HG03439 (cell line): ENCODE data around the gene ZNF628.
"Not testable (repeated sequence)": the region's sequence is repeated elsewhere in the genome, so short reads cannot be mapped to it uniquely, and the experiment has no call there.

Experiments
- ATAC-seq: cut with Tn5 transposase; IDR thresholded peaks from one replicate; pipeline ENCODE4 v1.9.1; 2021; ENCODE audit warnings: mild to moderate bottlenecking, moderate library complexity; ENCODE audit not compliant: unreplicated experiment

ZNF628 gene

DNA sequence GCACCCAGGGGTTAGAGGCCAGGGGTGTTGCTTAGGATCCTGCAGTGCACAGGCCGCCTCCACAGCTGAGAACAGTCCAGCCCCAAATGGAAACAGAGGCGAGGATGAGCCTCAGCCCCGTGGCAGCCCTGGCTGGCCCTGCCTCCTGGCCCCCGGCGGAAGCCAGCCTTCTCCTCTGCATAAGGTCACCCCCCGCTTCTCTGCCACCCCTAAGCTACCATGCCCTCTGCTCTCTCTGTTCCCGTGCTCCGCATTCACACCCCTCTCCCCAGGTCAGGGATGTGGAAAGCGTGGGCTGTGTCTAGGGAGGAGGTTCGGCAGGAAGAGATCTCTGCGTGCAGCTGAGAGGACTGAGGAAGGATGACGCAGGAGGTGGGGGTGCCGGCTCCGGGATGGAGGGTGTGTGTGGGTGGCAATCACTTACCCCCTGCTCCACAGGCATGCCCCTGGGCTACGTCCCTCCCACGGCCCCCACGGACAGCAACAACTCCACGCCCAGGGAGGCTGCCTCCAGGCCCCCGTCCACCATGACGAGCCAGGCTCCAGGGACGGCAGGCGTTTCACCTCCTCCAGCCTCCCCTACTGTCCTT lies 17.9 kb downstream of the ZNF628 start:
- no peak for ATAC-seq

DNA sequence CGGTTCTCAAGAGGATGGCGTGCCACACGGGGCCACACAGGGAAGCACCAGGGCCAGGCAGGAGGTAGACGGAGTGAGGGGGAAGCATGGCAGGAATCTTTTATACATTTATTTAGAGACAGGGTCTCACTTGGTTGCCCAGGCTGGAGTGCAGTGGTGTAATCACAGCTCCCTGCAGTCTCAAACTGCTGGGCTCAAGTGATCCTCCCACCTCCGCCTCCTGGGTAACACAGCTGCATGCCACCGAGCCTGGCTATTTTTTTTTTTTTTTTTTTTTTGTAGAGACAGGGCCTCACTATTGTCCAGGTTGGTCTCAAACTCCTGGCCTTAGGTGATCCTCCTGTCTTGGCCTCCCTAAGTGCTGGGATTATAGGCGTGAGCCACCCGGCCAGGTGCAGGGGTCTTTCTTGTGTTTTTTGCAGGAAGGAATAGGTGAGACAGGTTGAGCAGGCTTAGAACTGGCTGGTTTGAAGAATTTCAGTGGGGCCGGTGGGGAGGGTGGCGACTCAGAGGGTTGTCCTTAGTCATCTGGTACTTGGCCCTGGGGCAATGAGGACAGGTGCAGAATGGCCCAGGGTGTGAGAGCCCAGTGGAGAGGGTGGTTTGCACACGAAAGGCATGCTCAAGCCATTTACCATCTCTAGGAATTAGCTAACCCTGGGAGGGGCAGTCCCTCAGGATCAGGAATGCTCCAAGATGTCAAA lies 19.4 kb downstream of the ZNF628 start:
- ATAC-seq = no peak

DNA sequence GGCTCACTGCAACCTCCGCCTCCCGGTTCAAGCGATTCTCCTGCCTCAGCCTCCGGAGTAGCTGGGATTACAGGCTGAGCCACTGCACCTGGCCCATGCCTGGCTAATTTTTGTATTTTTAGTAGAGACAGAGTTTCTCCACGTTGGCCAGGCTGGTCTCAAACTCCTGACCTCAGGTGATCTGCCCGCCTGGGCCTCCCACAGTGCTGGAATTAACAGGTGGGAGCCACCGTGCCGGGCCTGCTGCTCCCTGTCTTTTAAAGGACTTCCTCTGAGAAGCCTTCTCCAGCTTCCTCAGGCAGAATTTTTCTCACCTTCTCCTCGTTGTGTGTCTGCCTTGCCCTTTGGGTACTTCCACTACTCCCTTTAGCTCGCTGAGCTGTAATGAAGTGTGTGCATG lies 20.4 kb downstream of the ZNF628 start:
- not testable (repeated sequence) for ATAC-seq

DNA sequence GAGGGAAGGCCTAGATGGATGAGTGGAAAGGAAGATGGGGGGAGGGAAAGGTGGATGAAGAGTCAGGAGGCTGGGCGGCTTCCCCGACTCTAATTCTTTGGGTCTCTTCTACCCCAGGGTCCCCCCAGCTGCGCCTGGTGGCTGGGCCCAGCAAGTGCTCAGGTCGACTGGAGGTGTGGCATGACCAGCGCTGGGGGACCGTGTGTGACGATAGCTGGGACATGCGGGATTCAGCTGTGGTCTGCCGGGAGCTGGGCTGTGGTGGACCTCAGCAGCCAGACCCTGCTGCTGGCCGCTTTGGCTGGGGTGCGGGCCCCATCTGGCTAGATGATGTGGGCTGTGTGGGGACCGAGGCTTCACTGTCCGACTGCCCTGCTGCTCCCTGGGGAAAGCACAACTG lies 21.3 kb downstream of the ZNF628 start:
- no peak for ATAC-seq

DNA sequence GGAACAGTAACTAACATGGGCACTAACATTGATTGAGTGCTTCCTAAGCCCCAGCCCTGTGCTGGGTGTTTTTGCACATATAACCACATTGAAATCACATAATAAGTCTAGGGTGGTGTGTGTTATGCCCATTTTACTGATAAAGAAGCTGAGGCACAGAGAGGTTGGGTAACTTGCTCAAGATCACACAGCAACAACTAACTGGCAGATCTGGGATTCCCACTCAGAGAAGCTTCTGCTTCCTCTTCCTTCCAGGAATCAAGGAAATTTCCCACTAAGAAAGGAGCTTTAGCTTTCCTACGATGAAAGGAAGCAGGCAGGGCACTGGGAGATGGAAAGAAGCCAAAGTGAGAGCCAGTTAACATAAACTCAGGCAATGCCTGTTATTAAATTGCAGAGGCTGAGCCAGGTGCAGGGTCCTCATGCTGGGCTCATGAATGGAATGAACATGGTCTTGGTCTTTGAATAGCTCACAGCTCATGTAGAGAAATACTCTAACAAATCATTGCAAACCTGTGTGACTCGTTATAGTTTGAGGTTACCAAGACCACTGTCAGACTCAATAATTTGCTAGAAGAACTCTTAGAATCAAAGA lies 21.9 kb downstream of the ZNF628 start:
- ATAC-seq = no peak

DNA sequence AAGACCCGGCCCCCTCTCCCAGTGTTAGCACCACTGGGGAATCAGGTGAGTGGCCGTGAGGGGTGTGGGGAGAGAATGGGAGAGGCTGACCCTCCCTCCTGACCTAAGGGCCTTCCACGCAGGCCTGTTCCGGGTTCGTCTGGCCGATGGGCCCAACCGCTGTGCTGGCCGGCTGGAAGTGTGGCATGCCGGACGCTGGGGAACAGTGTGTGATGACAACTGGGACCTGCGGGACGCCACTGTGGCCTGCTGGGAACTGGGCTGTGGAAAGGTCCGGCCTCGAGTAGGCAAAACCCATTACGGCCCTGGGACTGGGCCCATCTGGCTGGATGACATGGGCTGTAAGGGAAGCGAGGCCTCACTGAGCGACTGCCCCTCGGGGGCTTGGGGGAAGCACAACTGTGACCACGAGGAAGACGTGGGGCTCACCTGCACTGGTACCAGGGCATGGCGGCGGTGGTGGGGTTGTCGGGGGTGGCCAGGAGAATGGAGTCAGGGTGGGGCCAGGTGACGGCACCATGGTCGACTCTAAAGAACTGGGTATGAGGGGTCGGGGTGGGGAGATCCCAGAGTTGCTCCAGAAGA lies 24.0 kb downstream of the ZNF628 start:
- ATAC-seq = no peak

DNA sequence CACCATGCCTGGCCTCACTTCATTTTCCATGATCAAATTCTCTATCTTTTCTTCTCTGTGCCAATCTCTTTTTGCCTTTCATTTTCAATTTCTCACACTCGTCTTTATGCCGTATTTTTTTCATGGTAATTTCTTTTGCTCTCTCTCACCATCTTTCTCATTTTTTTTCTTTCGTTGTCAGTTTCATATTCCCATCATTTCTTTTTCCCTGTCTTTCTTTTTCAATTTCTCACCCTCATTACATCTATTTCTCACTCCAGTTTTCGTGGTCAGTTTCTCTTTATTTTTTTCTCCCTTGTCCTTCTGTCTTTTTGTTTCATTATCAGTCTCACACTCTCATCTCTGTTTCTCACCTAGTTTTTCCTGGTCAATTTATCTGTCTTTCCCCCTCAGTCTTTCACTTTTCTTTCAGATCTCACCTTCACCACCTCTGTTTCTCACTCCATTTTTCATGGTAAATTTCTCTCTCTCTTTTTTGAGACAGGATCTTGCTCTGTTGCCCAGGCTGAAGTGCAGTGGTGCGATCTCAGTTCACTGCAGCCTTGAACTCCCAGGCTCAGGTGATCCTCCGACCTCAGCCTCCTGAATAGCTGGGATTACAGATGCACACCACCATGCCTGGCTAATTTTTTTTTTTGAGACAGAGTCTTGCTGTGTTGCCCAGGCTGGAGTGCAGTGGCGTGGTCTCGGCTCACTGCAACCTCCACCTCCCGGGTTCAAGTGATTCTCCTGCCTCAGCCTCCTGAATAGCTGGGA lies 26.0 kb downstream of the ZNF628 start:
- ATAC-seq = no peak

DNA sequence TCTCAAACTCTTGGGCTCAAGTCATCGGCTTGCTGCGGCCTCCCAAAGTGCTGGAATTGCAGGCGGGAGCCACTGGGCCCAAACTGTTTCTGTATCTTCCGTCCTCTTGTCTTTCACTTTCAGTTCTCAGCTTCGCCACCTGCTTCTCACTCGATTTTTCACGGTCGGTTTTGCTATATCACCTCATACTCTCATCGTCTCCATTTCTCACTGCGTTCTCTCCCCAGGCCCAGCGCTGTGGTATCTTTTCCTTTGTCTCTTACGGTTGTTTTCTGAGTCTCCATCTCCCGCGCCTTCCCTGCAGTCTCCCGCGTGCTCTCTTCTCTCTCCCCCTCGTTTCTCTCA lies 26.7 kb downstream of the ZNF628 start:
- ATAC-seq = no peak

DNA sequence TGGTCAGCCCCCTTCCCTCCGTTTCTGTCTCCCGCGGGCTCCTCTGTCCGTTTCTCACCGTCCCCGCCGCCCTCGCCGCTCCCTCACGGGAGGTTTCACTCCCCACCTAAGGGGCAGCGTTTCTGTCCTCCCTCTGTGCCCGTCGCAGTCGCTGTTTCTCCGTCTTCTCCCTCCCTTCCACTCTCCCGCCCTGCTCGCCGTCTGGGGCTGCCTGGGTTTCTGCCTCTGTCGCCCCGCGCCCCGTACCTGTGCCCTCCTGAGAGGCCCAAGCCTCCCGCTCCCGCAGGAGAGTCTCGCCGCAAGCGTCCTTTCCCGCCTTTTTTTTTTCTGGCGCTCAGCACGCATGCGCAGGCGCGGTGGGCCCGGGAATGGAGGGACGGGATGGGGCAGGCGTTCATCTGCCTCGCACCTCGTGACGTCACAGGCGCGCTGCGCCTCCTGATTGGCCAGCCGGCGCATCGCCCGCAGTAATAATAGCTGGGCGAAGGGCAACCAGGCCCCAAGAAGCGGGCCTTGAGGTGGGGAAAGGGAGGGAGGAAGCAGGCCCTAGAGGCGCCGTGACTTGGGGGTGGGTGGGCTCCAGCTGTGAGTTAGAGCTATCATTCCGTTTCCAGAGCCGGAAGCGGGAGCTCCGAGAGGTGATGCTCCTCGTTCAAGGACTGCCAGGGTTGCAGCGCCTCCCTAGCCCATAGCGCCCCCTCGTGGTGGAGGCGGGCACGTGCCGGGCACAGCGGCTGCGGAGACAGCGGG lies 27.3 kb downstream of the ZNF628 start:
- peak; percentile 90 for ATAC-seq

DNA sequence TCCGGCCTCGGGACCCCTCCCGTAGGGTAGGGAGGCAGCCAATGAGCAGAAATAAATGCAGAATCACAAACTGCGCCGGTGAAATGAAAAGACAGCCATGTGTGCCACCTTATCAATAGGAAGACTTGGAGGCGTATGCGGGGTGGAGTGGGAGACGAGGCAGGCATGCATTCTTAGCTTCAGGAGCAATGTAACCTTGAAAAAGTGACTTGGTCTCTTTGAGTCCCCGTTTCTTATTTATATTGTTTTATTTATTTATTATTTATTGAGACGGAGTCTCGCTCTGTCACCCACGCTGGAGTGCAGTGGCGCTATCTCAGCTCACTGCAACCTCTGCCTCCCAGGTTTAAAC lies 27.8 kb downstream of the ZNF628 start:
- peak; percentile 4 for ATAC-seq

DNA sequence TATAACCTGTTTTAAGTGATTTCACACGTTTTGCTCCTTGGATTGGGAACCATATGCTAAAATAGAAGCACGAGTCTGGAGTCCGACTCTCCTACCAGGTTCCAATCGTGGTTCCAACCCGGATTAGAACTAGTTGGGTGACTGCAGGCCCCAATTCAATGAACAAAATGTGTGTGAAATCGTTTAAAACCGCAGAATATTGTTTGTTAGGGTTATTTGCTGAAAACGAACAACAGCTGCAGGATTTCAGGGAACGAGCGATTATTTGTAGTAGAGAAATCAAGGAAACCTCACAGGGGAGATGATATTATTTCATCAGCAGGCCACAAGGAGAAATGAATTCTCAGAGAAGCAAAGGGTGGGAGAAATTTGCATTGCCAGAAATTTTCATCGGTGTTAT lies 28.6 kb downstream of the ZNF628 start:
- ATAC-seq = no peak

DNA sequence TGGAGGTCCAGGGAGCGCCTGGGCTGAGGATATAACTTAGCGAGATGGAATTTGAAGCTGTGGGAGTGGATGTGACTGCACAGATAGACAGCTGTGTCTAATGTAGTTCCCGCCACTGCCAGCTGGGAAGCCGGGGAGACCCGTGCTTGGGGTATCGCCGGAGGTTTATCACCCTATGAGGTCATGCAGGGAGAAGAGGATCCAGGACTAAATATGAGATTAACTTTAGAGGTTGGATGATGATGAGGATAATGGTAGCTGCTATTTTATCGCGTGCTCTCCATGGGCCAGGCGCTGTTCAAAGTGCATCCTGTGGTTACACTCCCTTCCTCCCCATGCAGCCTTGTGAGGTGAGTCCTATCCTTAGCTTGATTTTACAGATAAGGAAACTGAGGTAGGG lies 31.7 kb downstream of the ZNF628 start:
- no peak for ATAC-seq

DNA sequence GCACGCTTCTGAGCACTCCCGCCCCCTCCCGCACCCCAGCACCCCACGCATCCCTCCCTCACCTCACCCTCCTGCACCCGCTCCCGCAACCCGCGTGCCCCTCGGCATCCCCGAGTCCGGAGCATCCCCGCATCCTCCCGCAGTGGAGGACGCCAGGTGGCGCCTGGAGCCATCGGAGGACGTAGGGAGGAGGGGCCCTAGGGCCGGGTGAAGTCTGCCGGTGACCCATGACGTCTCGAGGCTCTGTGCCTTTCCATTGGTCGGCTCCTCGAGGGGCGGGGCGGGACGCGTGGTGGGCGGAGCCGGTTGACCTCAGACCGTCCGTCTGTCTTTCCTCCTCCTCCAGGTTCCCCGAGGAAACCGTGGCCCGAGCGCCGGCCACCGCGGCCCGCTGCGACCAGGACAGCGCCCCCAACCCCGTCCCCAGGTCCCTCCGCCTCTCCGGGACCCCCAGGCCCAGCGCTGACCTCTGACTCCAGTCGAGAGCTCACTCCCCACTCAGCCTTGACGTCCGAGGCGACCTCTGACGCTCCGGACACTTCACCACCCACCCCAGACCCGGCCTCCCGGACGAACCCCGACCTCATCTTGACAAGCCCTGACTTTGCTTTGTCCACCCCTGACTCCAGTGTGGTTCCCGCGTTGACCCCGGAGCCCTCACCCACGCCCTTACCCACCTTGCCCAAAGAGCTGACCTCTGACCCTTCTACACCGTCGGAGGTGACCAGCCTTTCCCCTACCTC lies 40.6 kb downstream of the ZNF628 start:
- peak; percentile 95 for ATAC-seq

DNA sequence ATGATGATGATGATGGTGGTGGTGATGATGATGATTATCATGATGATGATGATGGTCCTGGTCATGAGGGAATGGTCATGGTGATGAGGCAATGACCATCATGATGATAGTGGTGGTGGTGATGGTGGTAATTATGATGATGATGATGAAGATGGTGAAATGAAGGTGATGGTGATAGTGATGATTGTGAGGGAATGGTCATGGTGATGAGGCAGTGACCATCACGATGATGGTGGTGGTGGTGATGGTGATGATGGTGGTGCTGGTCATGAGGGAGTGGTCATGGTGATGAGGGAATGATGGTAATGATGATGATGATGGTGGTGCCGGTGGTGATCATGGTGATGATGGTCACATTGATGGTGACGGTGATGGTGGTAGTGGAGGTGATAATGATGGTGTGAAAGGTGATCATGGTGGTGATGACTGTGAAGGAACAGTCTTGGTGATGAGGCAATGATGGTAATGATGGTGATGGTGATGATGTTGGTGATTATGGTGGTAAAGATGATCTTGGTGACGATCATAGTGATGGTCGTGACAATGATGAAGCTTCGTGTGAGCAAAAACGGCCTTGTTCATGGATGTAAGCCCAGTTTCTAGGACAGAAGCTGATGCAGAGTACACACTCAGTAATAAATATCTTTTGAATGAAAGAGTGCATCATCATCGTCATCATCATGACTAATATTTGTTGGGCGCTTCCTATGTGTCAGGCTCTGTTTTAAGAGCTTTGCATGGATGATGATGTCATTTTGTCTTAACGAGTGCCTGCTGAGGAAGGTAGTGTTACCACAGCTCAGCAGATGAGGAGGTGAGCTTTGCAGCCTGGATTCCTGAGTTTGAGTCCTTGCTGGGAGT lies 43.3 kb downstream of the ZNF628 start:
- no peak for ATAC-seq

DNA sequence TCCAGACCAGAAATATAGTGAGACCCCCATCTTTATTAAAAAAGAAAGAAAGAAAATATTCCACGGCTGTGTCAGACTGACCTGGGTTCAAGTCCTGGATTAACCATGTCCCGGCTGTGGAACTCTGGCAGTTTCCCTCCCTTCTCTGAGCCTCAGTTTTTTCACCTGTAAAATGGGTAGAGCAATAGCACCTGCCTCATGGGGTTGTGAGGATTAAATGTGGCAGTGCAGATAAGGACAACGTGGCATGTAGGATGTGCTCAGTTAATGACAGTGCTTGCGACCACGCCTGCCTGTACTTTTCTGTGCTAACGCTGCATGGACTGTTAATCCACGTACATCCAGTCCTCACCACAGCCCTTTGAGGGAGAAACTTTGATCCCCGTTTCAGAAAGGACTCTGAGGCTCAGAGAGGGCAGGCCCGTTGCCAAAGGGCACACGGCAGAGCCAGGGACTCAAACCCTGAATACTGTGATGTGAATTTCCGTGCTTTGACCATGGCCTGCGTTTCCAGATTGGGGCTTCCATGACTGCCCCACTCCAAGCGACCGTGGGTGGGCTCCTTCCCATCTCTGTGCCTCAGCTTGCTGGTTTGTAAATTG lies 44.4 kb downstream of the ZNF628 start:
- ATAC-seq = no peak

DNA sequence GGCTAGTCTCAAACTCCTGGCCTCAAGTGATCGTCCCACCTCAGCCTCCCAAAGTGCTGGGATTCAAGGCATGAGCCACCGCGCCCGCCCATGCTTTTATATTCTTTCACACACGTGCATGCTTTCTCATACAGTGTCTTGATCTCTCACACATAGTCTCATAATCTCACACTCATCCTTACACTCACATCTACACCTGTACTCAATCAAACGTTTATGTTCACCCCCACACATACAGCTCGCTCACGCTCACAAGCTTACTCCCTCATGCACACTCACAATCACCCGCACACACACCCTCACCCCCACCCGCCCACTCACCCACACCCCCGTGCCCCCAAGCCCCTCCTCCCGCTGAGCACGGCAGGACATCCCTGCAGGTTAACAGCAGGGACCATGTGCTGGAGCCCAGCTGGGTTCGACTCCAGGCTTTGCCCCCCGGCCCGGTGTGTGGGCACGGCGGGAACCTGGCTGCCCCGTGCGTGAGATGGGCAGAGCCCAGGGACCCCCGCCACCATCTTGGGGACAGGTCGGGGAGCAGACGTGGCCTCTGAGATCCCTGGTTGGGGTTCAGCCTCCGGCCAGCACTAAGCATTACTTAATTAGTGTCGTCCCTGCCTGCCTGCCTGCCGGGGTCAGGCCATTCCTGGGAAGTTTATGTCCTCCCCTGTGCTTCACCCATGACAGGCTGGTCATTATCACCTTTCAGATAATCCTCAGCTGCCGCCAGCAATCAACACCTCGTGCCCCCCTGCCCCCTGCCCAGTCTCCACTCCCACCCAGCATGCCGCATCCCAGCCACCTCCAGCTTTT lies 49.1 kb downstream of the ZNF628 start:
- no peak for ATAC-seq

DNA sequence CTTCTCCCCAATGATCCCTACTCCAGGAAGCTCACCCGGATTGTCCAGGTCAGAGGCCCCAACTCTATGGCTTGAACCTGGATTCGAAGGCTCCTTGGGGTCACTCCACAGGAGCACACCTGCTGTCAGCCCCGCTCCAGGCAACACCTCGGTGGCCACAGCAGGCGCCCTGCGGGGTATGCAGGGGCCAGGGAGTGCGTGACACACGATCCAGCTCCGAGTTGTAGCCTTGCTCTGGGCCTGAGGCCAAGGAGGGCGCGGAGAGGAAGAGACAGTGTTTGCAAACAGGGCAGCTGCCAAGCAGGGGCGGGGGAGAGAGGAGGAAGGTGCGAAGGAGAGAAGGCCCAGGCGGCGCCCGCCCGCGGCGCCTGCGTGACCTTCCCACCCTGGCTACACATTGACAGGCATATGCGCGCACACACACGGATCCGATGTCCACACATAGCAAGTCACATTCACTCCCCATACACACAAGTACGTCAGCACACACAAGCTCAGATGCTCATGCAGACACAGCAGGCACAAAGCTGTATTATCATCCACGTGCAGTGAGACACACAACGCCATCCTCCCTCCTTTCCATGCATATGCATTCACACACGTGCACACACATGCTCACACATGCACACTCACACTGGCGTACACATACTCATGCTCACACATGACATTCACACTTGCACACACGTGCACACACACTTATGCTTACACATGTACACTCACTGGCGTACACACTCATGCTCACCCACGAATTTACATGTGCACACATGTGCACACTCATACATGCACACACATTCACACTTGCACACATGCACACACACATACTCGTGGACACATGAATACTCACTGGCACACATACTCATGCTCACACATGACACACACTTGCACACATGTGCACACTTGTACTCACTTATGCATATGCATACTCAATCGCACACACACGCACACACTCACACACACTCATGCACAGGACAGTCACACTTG lies 50.1 kb downstream of the ZNF628 start:
- no peak for ATAC-seq
